HL-60 (cell line): ENCODE measurements around the gene DOHH.
"Not testable (repeated sequence)": the region's sequence is repeated elsewhere in the genome, so short reads cannot be mapped to it uniquely, and the experiment has no call there.

Source experiments
- POLR2AphosphoS5 ChIP-seq: IDR thresholded peaks from 2 replicates; pipeline ENCODE4 v1.6.1; 2012; ENCODE audit warnings: low read depth
- TF ChIP-seq, protein P1 (sequence below): IDR thresholded peaks from one replicate; pipeline ENCODE4 v1.5.1; 2011; ENCODE audit warnings: low read length, control low read depth, inconsistent platforms; ENCODE audit not compliant: insufficient read depth
- TF ChIP-seq, protein P2 (sequence below): IDR thresholded peaks from 2 replicates; pipeline ENCODE4 v1.6.1; 2012; ENCODE audit warnings: low read depth; ENCODE audit not compliant: insufficient replicate concordance

DNA sequence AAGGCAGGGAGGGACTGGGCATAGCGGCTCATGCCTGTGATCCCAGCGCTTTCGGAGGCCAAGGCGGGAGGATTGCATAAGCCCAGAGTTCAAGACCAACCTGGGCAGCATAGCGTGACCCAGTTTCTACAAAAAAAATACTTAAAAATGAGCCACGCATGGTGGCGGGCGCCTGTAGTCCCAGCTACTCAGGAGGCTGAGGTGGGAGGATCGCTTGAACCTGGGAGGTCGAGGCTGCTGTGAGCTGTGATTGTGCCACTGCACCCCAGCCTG lies 47.6 kb downstream of the DOHH start:
- TF ChIP-seq, protein P1, sequence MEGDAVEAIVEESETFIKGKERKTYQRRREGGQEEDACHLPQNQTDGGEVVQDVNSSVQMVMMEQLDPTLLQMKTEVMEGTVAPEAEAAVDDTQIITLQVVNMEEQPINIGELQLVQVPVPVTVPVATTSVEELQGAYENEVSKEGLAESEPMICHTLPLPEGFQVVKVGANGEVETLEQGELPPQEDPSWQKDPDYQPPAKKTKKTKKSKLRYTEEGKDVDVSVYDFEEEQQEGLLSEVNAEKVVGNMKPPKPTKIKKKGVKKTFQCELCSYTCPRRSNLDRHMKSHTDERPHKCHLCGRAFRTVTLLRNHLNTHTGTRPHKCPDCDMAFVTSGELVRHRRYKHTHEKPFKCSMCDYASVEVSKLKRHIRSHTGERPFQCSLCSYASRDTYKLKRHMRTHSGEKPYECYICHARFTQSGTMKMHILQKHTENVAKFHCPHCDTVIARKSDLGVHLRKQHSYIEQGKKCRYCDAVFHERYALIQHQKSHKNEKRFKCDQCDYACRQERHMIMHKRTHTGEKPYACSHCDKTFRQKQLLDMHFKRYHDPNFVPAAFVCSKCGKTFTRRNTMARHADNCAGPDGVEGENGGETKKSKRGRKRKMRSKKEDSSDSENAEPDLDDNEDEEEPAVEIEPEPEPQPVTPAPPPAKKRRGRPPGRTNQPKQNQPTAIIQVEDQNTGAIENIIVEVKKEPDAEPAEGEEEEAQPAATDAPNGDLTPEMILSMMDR = not testable (repeated sequence)
- not testable (repeated sequence) for TF ChIP-seq POLR2AphosphoS5
- TF ChIP-seq, protein P2, sequence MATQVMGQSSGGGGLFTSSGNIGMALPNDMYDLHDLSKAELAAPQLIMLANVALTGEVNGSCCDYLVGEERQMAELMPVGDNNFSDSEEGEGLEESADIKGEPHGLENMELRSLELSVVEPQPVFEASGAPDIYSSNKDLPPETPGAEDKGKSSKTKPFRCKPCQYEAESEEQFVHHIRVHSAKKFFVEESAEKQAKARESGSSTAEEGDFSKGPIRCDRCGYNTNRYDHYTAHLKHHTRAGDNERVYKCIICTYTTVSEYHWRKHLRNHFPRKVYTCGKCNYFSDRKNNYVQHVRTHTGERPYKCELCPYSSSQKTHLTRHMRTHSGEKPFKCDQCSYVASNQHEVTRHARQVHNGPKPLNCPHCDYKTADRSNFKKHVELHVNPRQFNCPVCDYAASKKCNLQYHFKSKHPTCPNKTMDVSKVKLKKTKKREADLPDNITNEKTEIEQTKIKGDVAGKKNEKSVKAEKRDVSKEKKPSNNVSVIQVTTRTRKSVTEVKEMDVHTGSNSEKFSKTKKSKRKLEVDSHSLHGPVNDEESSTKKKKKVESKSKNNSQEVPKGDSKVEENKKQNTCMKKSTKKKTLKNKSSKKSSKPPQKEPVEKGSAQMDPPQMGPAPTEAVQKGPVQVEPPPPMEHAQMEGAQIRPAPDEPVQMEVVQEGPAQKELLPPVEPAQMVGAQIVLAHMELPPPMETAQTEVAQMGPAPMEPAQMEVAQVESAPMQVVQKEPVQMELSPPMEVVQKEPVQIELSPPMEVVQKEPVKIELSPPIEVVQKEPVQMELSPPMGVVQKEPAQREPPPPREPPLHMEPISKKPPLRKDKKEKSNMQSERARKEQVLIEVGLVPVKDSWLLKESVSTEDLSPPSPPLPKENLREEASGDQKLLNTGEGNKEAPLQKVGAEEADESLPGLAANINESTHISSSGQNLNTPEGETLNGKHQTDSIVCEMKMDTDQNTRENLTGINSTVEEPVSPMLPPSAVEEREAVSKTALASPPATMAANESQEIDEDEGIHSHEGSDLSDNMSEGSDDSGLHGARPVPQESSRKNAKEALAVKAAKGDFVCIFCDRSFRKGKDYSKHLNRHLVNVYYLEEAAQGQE = not testable (repeated sequence)
